NCI-H526 (cell line): ENCODE data around the gene CDK14.

Source experiments
- DNase-seq, 2 experiments: peaks; one replicate each; lab custom pipeline; 2025; lab: John Stamatoyannopoulos, UW

Gene CDK14

DNA sequence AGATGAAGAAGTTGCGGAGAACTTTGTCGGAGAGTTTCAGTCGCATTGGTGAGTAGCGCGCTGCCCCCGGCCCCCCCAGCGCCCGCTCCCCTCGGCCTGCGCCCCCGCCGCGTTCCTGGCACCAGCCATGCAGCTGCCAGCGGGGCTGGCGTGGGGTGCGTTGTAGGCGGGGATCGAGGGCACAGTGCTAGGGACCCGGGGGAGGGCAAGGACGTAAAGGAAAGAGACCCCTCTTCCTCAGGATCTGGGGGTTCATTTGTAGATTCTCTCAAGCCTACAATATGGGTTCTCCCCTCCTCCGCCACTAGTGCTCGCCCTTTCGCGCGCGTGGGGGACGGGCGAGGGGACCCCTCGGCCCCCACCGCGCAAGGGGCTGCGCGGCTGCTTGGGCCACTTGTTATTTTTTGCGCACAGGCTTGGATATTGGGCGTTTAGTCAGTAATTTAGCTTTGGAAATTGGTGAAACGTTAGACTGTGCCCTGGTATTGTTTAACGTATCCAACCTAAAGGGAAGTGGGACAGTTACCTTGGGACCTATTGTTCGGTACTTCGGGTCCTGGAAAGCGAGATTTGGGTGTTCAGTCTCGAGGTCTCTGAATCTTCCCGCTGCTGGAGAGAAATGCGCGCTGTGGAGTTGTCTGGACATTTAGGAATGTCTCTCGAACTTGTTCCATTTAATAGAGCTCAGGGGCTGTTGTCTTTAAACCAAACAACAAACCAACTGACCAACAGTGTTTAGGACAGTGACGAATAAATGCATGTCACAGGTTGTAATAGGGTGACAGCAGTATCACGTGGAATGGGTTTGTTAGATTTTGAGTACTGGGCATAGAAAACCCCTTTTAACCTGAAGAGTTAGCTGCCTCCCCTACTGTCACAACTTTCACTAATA is 796 bp downstream of the CDK14 start:
- DNase-seq: peak; percentile 66 to 77

DNA sequence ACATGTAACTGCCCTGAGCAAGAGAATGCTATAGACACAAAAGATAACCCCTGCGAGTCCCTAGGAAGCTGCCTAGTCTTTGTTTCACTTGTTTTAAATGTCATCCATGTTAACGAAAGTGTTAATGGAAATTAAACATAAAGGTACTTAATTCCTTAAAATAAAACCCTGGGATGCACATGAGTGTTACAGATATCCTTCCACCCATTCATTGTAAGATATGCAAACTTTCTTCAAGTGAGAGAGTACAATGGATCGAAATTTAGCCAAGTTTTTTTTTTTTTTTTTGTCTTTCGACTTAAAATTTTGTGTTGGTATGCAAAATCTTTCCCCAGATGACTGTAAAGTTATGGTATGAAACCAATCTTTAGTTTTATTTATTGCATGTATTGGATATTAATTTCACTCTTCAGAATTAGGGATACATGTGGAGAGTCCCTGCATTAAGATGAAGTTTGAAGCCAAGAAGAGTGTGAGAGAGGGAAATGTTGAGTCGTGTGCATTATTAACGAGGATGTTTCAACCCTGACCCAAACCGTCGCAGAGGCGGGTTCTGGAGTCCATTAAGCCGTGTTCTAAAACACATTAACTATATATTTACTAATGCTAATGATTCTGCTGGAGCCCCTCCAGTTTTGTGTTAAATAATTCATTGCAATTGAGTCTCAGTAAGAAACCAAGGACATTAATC is 1.6 kb downstream of the CDK14 start:
- peak; percentile 39 to 59 for DNase-seq

DNA sequence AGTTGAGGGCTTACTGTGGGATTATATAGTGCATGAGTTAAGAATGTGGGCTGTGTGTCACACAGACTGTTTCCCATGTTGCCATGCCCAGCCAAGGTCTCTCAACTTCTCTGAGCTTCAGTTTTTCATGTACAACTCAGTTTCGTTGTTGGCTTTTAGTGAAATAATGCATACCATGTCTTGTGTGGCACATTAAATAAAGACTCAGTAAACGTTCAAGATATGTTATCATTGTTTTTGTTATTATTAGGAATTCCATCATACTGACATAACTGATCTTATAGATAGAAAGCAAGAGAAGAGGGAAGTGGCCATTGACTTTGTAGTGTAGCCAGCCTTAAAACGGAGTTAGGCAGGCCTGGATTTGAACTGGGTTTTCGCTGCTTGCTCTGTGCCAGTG is 2.9 kb downstream of the CDK14 start:
- no peak for DNase-seq

DNA sequence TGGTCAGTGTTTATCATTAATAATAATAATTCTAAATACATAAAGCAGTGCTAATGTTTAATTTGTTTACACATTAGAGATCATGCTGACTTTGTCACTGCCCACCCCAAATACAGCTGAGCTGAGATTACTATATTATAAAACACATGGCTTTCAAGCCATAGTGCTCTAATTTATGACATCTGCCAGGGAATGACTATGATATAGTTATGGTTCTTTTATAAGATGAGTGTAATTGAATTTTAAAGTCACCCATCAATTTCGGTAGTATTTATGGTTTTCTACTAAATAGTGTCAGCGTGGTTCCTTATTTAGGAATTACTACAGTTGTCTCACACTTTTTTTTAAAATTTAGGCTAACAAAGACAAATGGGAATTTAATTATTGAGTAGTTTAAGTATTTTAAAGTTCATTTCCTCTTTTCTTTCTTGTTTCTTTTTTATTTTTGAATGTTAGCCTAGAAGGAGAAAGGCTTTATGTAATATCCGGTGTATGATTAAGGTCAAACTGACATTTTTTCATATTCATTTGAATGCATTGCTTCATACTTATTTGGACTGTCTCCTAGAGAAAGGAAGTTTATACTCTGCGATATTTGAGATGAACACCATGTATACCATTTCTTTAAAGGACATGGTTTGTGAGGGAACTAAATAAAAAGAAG is 3.9 kb downstream of the CDK14 start:
- DNase-seq: no peak

DNA sequence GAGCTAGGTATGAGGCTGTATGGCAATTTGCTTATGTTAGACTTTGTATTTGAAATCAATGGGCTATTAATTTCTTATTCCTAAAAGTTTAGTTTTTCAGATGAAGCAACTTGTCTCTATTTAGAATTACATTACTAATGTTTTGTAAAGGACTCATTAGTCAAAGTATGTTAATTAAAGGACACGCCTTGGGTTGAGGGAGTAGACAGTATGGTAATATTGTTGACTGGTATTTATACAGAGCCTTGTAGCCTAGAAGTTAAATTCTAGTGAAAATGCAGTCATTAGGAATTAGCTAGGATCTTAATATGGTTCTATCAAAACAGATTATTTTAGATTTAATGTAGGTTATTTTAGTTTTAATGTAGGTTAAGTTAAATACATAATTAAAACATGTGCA is 6.2 kb downstream of the CDK14 start:
- DNase-seq: no peak

DNA sequence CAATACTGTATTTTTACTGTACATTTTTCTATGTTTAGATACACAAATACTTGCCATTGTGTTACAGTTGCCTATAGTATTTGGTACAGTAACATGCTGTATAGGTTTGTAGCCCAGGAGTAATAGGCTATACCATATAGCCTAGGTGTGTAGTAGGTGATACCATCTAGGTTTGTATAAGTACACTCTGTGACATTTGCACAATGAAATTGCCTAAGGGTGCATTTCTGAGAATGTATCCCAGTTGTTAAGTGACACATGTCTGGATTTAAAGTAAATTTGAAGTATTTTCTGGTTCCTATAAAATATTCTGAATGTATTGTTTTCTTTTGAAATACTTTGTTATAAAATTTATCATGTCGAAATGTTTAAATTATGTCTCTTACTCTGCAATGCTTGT is 7.2 kb downstream of the CDK14 start:
- DNase-seq: peak; percentile 42 to 58

DNA sequence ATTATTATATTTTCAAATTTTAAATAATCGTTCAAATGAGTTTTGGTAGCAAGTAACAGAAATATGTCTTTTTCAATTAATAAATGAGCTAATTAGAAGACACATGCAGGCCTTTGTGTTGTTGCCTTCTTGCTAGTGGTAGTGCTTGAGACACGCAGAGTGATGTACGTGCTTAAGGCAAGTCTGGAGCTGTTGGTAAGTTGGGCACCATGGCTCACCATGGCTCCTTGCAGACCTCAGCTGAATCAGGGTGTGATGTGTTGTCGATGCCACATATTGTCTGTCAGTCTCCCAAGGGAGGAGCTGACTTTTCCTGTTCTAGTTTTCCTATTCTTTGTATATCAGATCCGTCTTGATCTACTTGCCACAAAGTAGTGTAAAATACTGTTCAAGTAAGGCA is 8.3 kb downstream of the CDK14 start:
- DNase-seq: peak; percentile 50 to 57

DNA sequence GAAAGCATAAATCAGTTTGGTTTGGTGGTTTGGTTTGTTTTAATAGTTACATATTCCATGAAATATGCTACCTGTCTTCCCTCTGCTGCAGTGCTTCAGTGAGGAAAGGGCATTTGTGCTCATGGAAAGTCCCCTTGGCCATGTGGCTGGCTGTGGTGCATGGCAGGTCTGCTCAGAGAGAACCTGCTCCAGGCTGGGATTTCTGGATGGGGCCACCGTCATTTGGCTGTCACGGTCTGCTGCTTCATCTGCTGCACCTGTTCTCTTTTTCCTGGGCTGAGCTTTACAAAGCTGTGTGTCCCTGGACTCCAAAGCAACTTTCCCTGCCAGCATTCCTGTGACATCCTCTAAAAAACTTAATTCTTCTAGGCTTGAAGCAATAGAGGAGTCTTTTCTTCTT is 8.9 kb downstream of the CDK14 start:
- DNase-seq: peak; percentile 88 to 97

DNA sequence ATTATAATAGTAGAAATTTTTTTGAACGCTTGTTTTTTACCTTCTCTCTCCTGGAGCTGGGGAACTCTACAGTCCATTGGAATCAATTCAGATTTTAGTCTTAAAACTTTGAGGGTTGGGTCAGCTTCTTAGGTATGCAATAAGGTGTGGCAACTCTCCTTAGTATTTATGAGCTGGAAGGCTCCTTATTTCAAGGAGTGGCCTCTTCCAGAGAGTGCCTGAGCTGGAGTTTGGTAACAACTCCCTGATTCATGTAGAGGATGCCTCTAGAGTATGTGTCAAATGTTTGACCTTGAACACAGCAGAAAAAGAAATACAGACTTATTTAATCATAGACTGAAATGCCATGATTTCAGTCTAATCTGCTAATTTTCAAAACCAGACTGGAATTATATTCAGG is 11.1 kb downstream of the CDK14 start:
- DNase-seq: no peak

DNA sequence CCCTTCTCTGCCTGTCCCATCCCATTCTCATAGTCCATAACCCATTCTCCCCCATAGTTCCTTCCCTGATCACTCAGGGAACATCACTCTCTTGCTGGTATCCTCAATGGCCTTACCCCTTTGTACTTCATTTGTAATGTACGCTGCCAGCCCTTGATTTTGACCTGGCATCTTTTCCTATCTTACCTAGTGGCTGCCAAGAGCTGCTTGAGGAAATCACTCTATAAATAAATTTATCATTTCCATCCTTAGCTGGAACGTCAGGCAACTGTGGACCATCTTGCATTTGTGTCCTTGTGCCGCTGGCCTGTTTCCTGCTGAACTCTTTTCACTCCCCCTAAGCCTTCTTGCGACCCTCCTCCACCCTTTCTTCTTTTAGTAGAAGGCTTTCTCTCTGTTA is 14.0 kb downstream of the CDK14 start:
- no peak for DNase-seq

DNA sequence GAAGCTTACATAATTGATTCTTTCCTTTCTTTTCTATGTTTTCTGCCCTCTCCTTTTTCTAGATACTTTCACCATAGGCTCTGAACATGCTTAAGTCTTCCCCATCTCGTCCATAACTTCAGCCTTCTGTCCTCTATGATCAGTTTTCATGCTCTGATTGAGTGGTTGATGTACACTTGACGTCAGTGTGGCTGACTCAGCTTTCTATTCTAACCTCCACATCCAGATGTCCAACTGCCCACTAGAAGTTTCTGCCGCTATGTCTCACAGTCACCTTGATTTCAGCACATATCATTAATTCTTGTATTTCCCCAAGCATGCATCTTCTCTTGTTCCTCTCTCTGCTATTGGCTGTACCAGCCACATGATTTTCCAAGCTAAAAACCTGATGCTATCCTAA is 15.0 kb downstream of the CDK14 start:
- no peak for DNase-seq

DNA sequence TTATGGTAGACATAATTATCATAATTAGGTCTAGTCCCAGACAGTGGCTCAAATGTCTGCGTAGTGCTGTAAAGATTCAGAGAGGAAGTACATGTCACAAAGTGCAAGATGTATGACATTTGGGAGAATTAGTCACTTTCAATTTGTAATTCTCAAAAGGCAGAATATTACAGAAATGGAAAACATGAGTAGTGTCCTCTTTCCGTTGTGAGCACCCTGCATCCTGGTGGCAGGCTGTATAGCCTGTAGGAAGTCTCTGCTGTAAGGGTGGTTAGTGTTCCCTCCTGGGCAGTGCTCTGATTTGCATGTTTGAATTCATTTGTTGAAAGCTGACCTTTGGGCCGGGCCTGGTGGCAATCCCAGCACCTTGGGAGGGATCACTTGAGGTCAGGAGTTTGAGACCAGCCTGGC is 17.0 kb downstream of the CDK14 start:
- DNase-seq: peak; percentile 36 to 69

DNA sequence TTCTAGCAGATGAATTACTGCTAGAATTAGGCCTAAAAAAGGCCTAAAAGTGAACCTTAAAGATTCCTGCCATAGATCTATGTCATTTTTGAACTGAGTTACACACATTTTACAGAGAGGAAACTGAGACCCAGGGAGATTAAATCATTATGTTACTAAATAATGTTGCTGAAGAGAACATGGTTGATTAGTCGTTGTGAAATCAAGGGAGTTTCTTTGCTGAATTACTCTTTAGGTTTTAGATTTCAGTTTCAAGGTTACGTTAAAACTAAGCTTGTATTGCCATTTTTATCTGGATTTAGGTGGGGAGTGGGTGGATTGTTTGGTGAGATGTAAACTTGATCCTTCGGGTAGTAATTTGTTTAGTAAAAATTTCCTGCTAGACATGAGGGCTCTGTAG is 21.3 kb downstream of the CDK14 start:
- no peak for DNase-seq

DNA sequence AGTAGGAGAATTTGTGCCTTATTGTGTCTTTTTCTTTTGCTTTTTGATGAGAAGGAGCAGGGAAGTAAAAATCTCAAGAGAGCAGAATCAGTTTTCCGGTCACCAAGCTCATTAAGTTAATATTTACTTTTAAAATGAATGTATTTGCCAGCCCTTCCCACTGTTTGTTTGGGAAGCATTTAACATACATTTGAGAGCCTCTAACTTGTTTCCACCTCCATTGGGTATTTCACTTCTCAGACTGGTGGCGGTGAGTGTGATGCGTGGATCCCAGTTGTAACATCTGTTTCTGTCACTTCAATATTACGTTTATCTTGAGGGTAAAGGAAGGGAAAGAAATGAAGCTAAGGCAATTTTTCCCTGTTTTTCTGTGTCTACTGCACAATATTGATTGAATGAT is 22.8 kb downstream of the CDK14 start:
- DNase-seq: no peak

DNA sequence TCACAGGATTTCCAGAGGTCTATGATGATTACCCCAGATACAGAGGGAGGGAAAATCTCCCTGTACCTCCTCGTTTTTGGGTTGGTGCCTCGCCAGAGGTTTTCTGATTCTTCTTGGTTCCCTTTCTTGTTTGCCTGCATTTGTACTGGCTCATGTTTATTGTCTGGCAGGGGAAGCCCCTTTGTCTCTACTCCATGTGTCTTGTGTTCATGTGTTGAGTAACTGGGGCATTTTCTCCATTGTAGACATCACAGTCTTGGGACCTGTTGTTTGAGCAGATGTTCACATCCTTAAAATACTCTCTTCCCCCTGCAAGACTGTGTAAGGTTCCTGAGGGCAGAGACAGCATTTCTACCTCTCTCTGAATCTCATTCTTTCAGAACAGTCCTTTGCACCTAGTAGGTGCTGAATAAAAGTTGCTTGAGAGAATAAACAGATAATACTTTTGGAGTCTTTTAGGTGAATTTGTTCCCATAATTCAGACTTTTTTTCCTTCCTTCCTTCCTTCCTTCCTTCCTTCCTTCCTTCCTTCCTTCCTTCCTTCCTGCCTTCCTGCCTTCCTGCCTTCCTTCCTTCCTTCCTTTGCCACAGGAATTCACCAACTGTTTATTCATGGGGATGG is 25.1 kb downstream of the CDK14 start:
- no peak for DNase-seq

DNA sequence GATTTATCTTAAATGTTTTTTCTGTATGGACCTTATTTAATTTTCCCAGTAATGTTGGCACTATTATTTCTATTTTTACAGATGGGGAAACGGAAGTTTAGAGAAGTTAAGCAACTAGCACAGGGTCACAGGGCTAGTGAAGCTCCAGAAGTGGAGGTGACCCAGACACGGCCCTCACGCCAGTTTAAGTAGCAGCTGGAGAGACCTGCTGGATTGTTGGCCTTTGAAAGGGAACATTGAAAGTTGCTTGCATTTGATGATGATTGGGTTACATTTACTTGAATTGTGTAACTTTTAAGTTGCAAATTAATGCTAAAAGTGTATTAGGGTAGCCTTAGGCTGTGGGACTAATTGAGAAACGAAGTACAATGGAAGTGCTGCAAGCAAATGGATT is 25.6 kb downstream of the CDK14 start:
- DNase-seq: no peak

DNA sequence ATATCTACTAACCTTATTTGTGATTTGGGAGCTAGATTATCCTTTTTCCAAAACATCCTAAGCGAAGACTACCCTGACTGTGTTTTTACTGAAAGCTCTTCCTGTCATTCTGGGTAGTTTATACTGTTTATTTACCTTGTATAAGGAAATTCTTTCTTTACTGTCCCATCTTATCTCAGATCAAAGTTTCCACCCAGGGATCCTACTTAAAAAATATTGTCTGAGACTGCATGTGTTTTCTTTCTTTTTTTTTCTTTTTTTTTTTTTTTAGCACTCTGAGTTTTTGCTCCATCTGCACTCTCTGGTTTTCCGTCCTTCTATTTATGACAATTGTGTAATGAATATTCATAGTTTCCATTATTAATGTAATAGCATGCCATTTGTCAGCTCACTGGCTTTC is 26.5 kb downstream of the CDK14 start:
- no peak for DNase-seq

DNA sequence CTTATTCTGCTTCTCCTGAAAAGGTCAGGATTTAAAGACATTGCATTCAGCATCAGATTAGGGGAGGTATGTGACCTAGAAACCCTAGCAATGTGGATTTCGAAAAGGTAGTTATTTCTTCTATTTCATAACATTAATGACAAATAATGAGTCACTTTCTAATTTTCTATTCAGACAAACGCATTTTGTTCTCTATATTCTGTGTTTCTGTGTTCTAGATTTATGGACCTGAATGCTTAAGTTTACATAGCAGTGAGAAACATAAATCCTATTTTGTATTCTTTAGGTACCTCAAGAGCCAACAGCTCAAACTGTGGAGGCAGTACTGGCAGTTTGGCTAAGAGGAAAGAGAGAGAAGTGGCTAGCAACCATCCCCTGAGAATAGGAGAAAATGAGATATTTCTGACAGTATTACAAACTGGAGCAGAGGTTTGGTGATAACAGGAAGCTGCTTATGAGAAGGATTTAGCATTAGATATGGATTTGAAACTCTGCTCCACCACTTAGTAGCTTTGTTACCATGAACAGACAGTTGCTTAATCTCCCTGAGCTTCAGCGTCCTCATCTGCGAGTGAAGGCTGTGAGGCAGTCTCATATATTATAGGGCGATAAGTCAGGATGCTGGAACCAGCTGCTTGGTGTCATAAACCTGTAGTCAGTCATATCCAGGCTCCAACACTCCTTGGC is 28.2 kb downstream of the CDK14 start:
- no peak for DNase-seq

DNA sequence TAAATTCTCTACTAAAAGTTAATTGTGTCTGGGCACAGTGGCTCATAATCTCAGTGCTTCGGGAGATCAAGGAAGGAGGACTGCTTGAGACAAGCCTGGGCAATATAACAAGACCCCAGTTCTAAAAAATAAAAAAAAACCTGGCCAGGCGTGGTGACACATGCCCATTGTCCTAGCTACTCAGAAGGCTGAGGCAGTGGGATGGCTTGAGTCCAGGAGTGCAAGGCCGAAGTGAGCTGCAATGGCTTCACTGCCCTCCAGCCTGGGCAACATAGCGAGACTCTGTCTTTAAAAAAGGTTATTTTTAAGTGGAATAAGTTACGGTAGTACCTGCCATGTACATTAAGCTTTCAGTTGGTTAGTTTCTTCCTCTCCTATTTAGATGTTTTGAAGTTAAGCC is 28.9 kb downstream of the CDK14 start:
- DNase-seq: no peak

DNA sequence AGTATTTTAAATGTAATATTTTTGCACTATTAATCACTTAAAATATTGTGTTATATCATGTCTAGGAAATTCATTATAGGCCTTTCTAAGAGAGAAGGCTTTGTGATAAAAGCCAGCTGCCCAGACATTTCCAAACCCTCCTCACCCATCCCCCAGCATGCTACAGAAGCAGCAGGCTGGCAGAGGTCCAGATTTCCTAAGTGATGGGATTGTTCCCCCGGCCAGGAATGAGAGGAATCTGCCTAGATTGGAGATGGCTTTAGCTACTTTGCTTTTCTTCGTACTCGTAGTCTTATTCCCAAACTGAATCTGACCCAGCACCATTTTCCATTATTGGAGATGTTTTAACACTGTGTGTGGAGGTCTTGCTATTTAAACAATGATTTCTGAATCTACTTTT is 29.4 kb downstream of the CDK14 start:
- DNase-seq: peak in 1 of 2 experiments; percentile 55

DNA sequence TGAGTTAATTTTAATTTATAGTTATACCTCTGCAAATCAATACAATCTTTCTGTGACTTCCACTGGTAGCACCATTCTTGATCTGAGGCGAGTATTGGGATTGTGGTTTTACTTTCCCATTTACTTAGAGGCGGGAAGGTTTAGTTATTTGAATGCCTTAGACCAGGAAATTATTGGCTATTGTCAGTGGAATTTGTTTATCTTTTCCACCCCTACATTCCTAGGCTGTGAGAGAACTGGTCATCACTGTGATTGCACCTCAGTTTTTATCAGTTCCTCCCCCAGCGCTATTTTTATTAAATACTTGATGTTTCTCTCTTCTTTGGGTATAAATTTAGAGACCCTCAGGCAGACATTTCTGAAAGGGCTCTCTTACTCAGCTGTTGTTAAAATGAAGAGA is 29.9 kb downstream of the CDK14 start:
- DNase-seq: no peak
